Right renal cortex interstitium (tissue), 3 donors: ENCODE data around the gene DISC1. TPM values are rescaled to one million over a fixed set of nuclear protein-coding genes. Genes with fewer than 3 reads are reported as not detected.
"Not testable (repeated sequence)": the region's sequence is repeated elsewhere in the genome, so short reads cannot be mapped to it uniquely, and the experiment has no call there.

Experiments
- DNase-seq, 3 donors: peaks; one replicate each; pipeline ENCODE4 v3.0.0-alpha.2; 2013; ENCODE audit warnings: low read depth in 3 of 3, low spot score in 2 of 3
- polyA plus RNA-seq, 3 donors: library from polyadenylated mRNA; unstranded; fragments of 120-200 nt; gene quantifications; one replicate each; pipeline ENCODE4 v1.2.1, GENCODE V29; 2013; ENCODE audit not compliant: insufficient read length in 3 of 3

DISC1 gene
- polyA plus RNA-seq, 3 donors = 6.0 to 7.1 (median 6.1) TPM

DNA sequence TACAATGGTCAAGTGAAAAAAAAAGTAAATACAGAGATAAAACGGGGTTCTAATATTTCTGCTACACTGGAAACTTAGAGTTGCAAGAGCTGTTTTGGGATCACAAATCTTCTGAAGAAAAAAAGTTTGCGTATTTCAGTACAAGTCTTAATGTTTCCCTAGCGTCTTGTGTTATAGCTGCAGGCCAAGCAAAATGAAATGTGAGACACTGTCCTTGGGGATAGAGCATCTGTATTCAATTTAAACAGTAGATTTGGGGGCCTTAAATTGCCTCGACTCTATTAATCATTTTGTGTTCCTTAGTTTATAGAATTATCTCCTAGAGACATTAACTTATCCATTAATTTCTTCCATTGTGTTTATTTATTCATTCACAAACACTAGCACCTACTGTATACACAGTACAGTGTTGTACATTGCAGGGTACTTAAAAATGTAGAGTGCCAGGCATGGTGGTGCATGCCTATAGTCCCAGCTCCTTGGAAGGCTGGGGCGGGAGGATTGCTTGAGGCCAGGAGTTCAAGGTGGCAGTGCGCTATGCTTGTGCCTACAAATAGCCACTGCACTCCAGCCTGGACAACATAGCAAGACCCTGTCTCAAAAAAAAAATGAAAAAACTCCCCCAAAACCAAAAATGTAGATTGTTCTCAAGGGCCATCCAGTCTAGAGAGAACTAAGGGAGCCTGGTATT lies 7.9 kb downstream of the DISC1 start:
- no peak for DNase-seq

DNA sequence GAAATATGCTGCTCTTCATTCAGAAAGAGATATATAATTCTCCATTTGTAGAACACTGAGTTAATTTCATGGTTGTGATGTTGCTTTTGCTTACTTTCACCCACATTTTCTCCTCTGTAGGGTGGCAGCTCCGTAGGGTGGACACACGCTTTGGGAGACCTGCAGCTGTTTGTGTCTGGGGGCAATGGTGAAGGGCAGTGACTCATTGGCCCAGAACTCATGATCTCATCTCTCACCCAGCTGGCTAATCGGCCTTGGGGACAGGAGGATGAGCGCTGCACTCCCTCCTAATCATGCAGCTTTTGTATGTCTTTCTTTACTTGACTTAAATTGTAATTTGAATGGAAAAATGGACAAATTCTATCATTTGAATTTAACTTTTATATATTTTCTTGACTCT lies 9.6 kb downstream of the DISC1 start:
- DNase-seq = no peak

DNA sequence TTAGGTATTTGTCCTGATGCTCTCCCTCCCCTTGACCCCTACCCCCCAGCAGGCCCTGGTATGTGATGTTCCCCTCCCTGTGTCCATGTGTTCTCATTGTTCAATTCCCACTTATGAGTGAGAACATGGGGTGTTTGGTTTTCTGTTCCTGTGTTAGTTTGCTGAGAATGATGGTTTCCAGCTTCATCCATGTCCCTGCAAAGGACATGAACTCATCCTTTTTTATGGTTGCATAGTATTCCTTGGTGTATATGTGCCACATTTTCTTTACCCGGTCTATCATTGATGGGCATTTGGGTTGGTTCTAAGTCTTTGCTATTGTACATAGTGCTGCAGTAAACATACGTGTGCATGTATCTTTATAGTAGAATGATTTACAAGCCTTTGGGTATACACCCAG lies 10.3 kb downstream of the DISC1 start:
- DNase-seq = not testable (repeated sequence)

DNA sequence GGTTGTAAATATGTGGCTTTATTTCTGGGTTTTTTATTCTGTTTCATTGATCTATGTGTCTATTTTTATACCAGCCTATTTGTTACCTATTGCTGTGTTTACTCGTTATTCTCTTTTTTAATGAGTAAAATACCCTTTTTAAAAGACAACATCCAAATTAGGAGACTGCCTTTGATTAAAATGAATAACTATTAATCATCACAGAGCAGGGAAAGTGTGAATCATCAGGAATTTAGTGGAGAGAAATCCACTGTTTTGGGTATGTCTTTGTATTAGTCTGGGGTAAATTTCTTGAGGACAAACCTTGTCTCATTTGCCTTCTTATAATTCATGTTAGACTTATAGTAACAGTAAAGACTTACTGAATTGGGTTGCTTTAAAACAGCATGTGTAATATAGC lies 12.1 kb downstream of the DISC1 start:
- DNase-seq = no peak

DNA sequence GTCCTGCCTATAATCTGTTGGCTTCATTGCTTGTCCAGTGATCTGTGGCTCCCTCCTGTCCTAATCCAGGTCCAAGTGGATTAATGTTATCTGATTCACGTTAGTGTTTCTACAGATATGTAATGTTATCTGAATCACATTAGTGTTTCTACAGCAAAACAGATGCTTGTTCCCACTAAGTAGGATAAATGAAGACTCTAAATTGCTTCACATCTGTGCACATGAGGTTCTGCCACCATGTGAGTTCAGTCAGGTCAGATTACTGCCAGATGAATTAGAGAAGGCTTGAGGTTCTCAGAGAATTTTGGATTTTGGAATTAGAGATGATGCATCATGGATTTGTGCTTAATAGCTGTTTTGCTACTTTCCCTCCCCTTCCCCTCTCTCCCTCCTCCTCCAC lies 13.2 kb downstream of the DISC1 start:
- no peak for DNase-seq

DNA sequence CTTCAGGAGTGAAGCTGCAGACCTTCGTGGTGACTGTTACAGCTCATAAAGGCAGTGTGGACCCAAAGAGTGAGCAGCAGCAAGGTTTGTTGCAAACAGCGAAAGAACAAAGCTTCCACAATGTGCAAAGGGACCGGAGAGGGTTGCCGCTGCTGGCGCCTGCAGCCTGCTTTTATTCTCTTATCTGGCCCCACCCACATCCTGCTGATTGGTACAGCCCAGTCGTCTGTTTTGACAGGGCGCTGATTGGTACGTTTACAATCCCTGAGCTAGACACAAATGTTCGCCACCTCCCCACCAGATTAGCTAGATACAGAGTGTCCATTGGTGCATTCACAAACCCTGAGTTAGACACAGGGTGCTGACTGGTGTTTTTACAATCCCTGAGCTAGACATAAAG lies 14.9 kb downstream of the DISC1 start:
- not testable (repeated sequence) for DNase-seq

DNA sequence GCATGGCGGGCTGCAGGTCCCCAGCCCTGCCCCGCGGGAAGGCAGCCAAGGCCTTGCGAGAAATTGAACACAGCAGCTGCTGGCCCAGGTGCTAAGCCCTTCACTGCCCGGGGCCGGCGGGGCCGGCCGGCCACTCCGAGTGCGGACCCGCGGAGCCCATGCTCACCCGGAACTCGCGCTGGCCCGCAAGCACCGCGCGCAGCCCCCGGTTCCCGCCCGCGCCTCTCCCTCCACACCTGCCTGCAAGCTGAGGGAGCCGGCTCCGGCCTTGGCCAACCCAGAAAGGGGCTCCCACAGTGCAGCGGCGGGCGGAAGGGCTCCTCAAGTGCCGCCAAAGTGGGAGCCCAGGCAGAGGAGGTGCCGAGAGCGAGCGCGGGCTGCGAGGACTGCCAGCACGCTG lies 15.5 kb downstream of the DISC1 start:
- not testable (repeated sequence) for DNase-seq

DNA sequence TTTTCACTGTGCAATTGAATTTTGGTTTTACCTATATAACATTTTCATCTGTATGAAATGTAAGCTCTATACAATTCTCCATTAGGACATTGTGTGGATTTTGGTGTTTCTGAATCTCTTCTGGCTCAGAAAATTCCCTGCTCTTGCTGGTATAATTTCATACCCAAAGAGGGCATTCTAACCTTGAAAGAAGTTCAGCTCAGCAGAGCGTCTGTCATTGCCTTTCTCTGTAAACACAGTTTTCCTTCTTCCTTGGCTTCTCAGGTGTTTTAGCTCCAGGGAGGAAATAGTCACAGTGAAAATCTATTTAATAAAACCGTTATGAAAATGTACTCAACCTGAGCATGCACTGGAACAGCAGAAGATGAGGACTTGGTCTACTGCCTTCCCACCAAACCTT lies 16.0 kb downstream of the DISC1 start:
- no peak for DNase-seq

DNA sequence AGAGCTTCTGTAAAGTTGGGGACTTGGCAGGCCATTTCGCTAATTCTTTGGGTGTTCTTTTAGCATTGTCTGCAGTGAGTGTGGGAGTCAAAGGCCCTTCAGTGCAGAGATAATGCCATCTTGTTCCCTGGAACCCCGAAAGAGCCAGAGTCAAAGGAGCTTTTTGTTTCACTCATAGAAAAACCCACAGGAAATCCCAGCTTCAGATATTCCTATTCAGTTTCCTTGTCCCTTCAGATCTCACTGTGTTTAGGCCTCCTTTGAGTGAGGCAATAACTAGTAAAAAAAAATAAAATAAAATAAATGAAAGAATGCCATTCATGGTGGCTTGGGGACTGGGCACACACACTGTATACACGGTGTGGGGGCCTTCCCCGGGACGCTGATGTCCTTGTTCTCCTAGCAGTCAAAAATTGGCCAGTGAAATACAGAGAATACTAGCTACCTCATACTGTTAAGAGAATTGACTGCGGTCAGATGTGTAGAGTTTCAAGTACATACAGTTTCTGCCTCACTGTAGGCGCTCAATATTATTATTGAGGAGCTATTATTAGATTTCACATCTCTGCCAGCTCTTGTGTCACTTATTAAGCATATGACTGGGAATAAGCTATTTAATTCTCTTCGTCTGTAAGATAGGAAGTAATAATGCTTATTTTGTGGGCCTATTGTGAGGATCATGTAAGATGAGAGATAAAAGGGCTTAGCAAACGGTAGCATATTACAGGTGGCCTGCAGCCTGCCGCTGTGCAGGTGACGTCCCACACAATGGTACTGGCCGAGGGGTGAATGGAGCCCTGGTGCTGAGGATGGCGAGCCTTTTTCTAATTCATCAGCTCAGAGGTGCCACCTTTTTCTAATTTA lies 16.7 kb downstream of the DISC1 start:
- no peak for DNase-seq

DNA sequence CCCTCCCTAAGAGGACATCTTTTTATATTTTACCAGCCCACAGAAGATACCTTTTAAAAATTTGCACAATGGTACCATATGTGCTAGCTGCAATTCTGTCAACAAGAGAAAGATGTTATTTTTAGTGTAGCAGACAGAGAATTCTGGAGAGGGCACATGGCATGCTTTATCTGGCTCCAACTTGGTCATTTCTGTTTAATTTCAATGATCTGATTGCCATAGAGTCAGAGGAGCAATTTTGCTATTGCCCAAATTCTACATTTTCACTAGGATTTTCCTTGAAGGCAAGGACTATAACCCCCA lies 17.3 kb downstream of the DISC1 start:
- DNase-seq = no peak

DNA sequence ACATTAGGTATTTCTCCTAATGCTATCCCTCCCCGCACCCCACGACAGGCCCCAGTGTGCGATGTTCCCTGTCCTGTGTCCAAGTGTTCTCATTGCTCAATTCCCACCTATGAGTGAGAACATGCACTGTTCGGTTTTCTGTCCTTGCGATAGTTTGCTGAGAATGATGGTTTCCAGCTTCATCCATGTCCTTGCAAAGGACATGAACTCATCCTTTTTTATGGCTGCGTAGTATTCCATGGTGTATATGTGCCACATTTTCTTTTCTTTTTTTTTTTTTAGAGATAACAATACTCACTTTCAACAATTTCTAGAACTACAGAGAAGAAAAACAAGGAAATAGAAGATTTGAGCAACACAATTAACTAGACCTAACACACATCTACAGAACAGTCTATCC lies 19.0 kb downstream of the DISC1 start:
- not testable (repeated sequence) for DNase-seq

DNA sequence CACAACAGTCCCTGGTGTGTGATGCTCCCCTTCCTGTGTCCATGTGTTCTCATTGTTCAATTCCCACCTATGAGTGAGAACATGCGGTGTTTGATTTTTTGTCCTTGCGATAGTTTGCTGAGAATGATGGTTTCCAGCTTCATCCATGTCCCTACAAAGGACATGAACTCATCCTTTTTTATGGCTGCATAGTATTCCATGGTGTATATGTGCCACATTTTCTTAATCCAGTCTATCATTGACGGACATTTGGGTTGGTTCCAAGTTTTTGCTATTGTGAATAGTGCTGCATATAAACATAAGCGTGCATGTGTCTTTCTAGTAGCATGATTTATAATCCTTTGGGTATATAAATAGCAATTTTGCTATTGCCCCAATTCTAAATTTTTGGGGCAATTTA lies 19.6 kb downstream of the DISC1 start:
- not testable (repeated sequence) for DNase-seq

DNA sequence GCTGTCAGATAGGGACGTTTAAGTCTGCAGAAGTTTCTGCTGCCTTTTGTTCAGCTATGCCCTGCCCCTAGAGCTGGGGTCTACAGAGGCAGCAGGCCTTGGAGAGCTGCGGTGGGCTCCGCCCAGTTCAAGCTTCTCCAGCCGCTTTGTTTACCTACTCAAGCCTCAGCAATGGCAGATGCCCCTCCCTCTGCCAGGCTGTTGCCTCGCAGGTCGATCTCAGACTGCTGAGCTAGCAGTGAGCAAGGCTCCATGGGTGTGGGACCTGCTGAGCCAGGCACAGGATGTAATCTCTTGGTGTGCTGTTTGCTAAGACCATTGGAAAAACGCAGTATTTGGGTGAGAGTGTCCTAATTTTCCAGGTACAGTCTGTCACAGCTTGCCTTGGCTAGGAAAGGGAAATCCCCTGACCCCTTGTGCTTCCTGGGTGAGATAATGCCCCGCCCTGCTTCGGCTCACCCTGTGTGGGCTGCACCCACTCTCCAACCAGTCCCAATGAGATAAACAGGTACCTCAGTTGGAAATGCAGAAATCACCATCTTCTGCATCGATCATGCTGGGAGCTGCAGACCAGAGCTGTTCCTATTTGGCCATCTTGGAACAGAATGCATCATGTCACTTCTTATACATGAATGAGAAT lies 25.2 kb downstream of the DISC1 start:
- not testable (repeated sequence) for DNase-seq

DNA sequence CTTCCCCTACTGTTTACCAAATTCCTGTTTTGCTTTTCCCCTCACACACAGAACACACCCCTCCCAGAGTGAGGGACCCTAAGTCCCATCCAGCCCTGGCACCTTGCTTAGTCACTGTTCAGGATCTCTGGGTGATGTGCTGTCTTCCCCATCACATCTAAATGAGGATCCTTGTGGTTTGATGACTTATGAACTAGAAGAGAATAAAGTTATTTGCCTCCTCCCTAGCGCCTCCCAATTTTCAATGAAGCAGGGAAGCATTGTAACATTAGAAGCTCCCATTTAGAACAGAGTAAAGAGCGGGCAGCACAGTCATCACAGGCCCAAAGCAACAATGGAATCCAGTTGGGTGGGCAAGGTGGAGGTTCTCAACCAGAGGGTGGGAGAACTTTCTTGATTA lies 27.0 kb downstream of the DISC1 start:
- no peak for DNase-seq

DNA sequence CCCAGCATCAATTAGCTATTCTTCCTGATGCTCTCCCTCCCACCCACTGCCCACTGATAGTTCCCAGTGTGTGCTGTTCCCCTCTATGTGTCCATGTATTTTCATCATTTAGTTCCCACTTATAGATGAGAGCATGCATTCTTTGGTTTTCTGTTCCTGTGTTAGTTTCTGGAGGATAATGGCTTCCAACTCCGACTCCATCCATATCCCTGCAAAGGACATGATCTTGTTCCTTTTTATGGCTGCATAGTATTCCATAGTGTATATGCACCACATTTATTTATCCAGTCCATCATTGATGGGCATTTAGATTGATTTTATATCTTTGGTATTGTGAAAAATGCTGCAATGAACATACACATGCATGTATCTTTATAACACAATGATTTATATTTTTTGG lies 30.2 kb downstream of the DISC1 start:
- DNase-seq = no peak

DNA sequence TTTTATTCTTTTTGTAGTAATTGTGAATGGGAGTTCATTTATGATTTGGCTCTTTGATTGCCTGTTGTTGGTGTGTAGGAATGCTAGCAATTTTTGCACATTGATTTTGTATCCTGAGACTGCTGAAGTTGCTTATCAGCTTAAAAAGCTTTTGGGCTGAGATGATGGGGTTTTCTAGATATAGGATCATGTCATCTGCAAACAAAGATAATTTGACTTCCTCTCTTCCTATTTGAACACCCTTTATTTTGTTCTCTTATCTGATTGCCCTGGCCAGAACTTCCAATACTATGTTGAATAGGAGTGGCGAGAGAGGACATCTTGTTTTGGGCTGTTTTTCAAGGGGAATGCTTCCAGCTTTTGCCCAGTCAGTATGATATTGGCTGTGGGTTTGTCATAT lies 31.6 kb downstream of the DISC1 start:
- DNase-seq = not testable (repeated sequence)

DNA sequence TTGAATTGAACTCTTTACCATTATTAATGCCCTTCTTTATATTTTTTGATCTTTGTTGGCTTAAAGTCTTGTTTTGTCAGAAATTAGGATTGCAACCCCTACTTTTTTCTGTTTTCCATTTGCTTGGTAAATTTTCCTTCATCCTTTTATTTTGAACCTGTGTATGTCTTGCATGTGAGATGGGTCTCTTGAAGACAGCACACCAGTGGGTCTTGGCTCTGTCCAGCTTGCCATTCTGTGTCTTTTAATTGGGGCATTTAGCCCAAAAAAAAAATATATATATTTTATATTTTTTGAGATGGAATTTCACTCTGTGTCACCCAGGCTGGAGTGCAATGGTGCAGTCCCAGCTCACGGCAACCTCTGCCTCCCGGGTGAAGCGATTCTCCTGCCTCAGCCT lies 33.6 kb downstream of the DISC1 start:
- no peak for DNase-seq

DNA sequence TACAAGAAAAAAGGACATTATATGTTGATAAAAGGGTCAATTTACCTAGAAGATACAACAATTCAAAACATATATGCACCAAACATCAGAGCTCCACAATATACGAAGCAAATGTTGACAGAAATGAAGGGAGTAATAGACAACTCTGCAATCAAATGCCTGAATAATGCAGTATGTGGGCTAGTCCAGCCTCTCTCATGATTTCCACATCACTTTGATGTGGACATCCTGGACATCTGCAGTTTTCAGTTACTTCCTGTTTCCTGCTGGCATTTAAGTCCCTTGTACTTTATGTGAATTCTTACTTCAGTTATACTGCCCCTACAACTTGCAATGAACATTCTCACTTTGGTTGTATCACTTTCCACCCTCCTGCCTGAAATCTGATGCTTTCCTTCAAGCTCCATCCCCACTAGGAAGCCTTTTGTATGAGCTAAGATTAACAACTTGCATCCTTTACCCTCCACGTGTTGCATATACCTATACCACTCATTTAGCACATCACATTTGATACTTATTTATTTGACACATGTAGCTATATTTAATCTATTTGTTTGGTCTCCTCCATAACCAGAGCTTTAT lies 36.7 kb downstream of the DISC1 start:
- DNase-seq = no peak

DNA sequence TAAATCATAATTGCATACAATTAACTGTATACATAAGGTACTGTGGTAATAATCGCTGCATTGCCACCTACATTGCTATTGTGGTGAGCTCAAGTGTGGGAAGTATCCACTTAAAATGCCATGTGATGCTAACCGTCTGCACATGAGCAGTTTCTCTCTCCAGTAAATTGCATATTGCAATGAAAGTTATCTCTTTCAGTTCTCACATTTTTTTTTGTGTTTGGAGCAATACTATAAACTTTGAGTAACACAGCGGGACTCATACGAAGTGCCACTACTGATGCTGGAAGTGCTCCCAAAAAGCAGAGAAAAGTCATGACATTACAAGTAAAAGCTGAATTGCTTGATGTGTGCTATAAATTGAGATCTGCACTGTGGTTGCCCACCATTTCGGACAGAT lies 38.5 kb downstream of the DISC1 start:
- no peak for DNase-seq

DNA sequence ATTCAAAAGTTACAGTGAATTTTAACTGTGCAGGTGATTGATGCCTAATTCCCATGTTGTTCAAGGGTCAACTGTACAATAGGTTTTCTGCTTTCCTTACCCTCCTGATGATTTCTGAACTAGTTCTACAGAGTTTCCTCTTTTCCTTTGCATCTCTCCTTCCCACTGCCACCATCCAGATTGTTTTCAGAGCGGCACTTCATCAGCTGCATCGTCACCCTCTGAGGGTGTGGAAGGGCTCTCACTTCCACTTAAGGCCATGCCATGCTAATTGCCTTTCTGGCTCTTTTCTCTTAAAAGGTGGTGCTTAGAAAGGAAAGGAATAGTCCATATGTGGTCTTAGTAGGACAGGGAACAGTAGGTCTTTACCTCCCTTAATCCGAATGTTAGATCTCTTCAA lies 39.1 kb downstream of the DISC1 start:
- no peak for DNase-seq

DNA sequence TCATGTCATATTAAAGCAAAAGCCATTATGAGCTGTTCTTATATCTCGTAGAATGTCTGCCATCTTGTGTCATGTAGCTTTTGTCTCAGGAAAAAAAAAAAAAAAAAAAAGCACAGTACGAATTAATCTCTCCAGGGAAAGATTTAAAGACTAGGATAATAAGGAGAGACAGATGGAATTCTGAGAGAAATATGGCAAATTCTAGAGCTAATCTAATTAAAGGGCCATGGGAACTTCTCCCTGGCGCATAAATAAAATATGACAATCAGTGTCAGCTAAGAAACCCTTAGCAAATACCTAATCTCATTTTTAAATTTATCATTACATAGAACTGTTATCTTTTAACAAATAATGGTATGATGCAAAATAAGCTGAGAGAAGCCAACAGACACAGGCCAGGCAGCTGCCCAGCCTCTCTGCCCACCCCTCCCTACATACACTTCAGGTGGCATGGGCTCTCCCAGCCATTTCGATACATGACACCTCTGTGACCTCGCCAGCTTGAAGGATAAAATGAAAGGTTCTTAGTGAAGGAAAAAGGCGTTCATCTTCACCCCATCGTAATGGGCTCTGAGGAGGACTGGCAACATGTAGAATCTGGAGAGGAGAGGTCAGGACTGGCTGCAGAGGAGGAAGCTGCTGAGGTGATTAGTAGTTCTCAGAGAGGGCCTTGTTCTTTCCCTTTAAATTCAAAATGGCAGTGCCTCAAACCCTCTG lies 39.8 kb downstream of the DISC1 start:
- DNase-seq = no peak
